A172 (cell line): ENCODE results near the gene PKP2. TPM values are rescaled to one million over a fixed set of nuclear protein-coding genes. Genes with fewer than 3 reads are reported as not detected.

Source experiments
- DNase-seq: peaks from one replicate; pipeline ENCODE4 v3.0.0-alpha.2; 2015; ENCODE audit warnings: low spot score
- total RNA-seq: library from RNA; depleted of rRNA; stranded (reverse); fragments of >200 nt; shearing (Covaris generic); gene quantifications from 2 replicates; pipeline ENCODE4 v1.2.3, GENCODE V29; 2014; rRNA removed

Gene PKP2
- total RNA-seq, 1 experiment from 2014 or later = 57.3 TPM

DNA sequence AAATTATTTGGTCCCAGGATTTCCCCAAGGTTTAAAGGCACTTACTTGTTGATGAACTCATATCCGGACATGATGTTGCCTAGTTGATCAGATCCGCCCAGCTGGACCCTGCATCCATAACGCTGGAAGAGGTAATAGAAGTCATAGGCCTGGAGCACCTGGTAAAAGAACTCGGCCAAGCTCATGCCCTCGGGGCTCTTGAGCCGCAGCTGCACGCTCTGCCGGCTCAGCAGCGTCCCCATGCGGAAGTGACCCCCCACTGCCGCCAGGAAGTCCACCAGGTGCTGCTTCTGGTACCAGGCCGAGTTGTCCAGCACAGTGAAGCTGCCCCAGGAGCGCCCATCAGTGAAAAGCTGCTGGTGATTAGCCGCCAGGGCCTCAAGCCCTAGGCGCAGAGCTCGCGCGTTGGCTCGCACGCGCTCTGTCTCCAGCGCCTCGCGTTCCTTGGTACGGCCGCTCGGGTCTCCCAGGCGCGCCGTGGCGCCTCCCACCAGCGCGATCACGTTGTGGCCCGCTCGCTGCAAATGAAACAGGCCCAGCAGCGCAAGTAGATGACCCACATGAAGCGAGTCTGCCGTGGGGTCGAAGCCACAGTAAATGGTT lies 141.4 kb downstream of the PKP2 start:
- peak; percentile 76 for DNase-seq

DNA sequence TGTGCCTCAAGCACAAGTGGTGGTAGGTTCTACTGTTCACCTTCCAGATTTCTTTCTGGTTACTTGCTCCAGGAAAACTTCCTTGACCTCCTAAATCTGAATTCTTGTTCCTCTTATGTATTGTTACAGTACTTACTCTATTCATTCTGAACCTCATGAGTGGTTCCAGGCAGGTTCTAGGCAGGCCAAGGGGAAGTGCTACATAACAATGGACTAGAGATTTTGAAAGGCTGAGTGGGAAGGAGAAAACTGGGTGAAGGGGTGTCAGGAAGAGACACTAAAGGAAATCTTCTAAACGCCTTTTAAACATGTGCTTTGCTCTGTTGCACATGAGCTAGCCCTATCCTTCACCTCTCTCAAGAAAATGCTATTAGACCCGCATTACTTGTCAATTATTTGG lies 142.5 kb downstream of the PKP2 start:
- no peak for DNase-seq

DNA sequence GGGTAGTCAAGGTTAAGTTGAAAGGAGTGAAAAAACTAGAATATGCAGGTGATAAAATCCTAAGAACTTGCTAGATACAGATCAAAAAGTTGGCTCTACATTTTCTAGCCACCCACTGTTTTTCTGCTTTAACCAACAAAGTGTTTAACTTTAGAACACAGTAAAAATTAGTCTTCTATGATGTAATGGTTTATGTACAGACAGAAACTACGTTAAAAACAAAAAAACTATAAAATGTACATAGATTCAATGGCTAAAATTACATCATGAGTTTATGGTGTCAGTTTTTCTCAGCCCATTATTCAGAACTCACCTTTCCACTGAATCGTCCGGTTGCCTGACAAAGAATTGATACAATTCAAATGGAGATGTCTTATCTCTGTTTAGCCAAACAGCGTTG lies 143.0 kb downstream of the PKP2 start:
- DNase-seq = no peak

DNA sequence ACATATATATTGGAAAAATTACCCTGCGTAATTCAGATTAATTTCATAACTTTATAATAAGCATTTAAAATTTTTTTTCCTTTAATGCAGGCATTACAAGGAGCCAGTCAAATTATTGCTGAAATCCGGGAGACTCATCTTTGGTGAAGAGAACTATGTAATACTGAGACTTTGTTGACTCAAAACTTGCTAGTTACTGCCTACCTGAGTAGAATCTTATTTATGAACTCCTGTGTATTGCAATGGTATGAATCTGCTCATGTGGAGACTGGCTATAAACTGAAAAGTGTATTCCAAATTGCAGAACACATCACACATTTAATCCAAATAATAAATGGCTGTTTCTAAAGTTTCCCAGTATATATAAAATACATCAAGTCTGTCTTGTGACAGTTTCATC lies 153.3 kb downstream of the PKP2 start:
- no peak for DNase-seq

DNA sequence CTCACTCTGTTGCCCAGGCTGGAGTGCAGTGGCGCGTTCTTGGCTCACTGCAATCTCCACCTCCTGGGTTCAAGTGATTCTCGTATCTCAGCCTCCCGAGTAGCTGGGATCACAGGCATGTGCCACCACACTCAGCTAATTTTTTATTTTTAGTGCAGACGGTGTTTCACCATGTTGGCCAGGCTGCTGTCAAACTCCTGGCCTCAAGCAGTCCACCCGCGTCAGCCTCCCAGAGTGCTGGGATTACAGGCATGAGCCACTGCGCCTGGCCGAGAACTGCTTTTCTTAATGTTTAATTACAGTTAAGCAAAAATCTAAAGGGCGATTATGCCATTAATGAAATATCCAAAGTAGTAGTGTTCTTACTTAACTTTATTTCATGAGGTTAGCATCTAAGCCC lies 154.4 kb downstream of the PKP2 start:
- DNase-seq = no peak

Other genes with a start within 250 kb of the PKP2 start
- 66.1 and 75.1 TPM in 2 replicates for gene DNM1L, start 217.5 kb downstream of the PKP2 start, total RNA-seq
- gene YARS2, start 140.9 kb downstream of the PKP2 start, total RNA-seq = 38.2 and 56.6 TPM in 2 replicates